GM21528 (cell line): Measurements from ENCODE around the gene KRT81.
"Not testable (repeated sequence)": the region's sequence is repeated elsewhere in the genome, so short reads cannot be mapped to it uniquely, and the experiment has no call there.

Experiments used
- ATAC-seq: cut with Tn5 transposase; IDR thresholded peaks from one replicate; pipeline ENCODE4 v1.9.1; 2021; ENCODE audit warnings: mild to moderate bottlenecking, moderate library complexity; ENCODE audit not compliant: unreplicated experiment, low FRiP score

The KRT81 gene

DNA sequence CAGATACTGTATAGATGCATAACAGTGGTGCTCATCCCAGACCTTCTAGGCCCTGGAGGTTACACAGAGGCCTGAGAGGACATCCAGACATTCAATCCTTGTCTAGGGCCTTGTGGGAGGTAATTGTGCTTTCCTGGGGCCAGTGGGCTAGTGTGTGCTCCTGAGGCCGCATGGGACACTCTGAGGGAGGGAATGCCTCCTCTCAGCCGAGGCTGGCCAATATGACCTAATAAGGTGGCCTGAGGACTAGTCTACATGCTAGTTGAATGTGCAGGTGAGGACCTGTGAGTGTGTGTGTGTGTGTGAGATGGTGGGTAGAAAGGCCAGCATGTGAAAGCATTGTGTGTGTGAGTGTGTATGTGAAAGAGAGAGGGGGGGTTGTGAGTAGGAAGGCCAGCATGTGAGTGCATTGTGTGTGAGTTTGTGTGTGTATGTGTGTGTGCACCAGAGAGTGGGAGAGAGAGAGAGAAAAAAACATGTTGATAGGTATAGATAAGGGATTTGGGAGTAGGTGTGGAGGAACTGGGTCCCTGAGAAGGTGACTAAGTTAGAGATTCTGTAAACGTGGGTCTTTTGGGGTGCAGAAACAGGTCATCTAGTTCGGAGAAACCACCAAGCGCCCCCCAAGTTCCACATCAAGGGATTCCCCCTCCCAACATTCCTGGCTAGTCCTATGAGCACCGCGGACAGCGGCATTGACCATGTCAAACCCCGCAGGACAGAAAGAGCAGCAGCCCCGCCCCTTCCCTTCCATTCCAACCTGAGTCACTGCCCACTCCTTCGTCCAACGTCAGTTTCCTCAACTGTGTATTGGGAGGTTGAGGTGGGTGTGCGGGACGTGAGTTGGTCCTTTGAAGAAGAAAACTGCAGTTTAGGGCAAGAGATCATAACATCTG is 9.7 kb upstream of the KRT81 start:
- ATAC-seq: no peak

DNA sequence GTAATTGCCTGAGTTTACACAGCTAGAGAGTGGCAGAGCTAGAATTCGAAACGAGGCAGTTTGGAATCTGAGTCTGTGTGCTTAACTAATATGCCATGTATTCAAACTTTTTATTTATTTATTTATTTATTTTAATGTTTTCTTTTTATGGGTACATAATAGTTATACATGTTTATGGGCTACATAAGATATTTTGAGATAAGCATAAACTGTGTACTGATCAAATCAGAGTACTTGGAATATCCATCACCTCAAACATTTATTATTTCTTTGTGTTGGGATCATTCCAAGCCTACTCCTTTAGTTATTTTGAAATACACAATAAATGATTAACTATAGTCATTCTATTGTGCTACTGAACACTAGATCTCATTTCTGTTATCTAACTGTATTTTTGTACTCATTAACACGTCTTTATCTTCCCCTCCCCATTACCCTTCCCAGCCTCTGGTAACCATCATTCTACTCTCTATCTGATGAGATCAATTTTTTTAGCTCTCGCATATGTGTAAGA is 7.4 kb upstream of the KRT81 start:
- ATAC-seq: no peak

DNA sequence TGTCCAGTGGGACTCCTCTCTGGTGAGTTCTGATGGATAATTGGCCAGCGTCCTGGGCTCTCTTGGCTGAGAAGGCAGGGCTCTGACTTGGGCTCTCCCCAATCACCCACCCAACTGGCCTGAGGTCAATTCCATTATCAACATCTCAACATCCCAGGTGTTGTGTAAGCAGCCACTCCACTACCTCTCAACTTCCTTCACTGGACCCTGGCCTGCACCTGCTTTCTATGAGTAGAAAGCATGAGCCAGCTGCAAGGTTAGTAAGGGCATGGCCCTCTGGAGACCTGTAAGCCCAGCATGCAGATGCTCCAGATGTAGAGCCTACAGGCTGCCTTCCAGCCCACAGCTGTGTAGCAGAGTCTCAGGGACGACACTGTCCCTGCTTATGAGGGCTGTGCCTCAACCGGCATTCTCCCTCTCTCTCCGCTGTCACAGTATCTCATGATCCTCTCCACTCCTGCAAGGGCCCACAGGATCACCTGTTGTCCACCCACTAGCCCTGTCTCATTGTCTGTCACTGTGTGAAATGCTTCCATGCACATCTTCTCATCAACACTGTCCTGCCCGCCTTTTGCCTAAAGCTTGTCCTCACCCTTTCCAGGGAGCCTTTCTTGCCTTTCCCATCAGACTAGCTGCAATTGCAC is 5.4 kb upstream of the KRT81 start:
- ATAC-seq: no peak

DNA sequence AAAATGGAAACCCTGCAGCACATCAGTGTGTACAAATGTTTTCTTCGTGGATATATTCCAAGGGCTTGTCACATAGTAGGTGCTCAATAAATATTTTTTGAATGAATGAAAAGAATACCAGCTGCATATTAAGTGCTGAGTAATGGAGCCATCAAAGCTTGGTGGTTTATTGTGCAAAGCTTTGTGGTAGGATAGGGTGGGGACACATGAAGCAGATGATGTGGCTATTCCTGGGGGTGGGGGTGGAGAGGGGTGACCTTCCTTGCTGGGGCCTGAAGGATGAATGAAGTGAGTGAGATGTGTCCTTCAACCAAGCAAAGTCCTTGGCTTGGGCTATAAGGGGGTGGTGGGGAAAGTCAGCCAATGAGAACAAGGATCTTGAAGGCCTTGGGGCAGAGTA is 4.3 kb upstream of the KRT81 start:
- ATAC-seq: no peak

DNA sequence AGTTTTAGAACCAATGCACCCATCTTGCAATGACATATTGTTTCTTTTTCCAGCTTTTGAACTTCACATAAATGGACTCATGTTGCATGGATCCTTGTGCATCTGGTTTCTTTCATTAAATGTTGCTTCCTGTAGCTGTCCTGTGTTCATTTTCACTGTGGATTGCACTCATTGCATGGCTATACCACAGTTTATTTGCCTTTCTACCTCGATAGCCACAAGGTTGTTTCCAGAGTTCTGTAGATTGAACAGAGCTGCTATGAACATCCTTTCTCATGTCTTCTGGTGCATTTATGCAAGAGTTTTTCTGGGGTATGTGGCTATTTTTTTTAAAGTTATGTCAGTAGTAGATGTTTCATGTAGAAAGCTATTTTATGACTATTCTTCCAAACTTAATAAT is 3.5 kb upstream of the KRT81 start:
- no peak for ATAC-seq

DNA sequence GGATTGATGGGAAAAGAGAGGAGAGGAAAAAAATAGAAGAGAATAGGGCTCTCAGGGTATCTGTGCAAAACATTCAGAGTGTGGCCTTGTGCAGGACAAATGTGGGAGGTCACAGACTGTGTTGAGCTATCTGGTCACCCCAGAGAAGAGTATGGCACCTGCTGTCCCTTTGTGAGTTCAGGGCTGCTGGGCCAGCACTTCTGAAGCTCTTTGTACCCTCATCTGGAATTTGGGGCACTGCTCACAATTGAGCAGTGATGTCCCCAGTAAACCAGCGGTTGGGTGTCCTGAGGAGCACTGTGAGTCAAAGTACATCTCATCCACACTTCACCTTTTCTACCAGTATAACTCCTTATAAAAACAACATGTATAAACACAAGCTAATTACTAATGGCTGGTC is 2.6 kb upstream of the KRT81 start:
- no peak for ATAC-seq

GRCh38 chr12:52290483-52291134 is 725 bp downstream of the KRT81 start:
- ATAC-seq: not testable (repeated sequence)

GRCh38 chr12:52287816-52288805 is 3.2 kb downstream of the KRT81 start:
- not testable (repeated sequence) for ATAC-seq

- ATAC-seq: not testable (repeated sequence)
Observed at GRCh38 chr12:52286857-52287785, 4.2 kb downstream of the KRT81 start.

DNA sequence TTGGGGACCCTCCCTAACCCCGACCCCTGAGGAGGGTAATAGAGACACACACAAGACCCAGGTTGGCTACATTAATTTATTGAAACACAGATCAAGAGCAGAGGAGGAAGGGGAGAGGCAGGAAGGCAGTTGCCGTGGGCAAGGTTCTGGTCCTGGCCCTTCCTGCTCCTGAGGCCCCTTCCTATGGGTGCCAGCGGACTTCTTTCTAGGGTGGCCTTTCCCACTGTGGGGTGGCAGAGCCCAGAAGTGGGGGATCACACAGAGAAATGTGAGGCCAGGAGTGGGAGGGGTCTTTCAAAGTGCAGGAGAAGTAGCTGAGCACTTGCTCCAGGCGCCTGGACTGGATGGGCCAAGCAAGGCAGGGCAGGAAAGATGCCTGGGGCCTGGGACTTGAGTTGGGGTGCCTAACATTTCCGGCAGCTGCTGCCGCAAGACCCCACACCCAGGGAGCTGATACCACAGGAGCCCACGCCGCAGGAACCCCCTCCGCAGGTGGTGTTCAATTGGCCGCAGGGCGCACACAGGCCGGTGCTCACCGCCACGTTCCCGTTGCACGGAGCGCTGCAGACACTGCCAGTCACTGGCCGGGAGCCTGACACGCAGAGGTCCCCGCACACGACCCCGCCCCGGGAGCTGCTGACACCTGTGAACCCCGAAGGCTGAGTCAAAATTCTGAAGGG is 5.3 kb downstream of the KRT81 start:
- ATAC-seq: no peak

DNA sequence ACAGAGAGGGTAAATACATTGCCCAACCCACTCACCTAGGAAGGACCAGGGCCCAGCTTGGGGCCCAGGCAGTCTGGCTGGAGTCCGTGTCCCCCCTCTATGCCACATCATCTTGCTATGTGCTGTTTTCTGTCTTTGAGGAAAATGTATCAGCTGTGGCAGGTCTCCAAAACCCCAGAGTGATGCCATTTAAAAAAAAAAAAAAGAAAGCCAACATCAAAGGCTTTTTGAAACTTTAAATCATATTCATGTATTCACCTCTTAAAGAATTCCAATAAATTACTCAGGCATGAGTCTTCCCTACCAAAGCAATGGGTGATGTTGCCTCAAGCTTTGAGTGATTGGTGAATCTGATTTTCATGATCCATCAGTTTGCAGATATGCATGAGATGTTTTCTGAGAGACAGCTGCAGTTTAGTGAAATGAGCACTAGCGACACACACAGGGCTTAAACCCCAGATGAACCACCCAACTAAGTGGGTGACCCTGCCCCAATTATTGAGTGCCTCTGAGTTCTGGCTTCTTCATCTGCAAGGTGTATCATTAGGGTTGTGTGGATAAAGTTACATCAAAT is 6.1 kb downstream of the KRT81 start:
- ATAC-seq: no peak

DNA sequence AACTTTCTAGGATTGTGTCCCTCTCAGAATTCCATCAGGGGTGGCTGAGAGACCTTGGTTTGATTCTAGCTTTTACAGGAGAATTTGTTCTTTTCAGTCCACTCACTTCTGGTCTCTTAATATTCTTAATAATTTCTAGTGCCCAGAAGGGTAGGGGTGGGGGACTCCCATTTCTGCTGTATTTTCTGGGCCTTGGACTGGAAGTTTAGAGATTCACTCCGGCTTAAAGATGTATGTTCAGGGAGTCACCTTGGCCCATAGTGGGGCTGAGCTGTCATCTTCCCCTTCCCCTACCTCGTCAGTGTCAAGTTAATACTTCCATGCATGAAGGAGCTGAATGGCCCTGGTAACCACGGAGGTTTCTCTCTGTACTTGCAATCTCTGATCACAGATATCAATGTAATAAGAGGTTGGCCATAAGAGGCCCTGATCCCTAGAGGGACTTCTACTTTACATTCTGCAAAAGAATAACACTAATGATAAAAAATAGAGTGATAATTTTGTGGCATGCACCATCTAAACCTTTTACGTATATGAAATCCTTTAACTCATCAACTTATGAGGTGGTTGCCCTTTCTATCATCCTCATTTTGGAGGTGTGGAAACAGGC is 6.7 kb downstream of the KRT81 start:
- ATAC-seq: no peak

GRCh38 chr12:52280796-52281560 is 10.4 kb downstream of the KRT81 start:
- no peak for ATAC-seq

- ATAC-seq: no peak
Observed at GRCh38 chr12:52280319-52280795, 11.0 kb downstream of the KRT81 start.

- no peak for ATAC-seq
Observed at GRCh38 chr12:52279422-52280318, 11.7 kb downstream of the KRT81 start.
